Activated CD8-positive, alpha-beta memory T cell treated with anti-CD3 and anti-CD28 coated beads, Interleukin-2, amount 50 U/mL, for 48 hours (primary cell): ENCODE data around the gene DRAXIN.

Experiments used
- DNase-seq: peaks from one replicate; pipeline ENCODE4 v3.0.0-alpha.2; 2020

The DRAXIN gene

DNA sequence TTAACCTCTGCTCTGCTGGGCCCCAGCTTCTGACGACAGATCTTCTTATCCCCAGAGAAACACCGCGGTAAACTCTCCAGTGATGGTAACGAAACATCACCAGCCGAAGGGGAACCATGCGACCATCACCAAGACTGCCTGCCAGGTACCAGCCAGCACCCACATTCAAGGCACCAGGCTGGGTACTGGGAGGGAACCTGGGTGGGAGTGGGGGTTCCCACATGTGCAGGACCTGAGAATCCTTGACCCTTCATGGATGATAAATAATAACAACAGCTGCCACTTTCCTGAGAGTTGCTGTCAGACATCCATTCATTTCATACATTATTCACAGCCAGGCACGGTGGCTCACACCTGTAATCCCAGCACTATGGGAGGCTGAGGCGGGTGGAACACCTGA lies 20.8 kb downstream of the DRAXIN start:
- DNase-seq, result no peak

DNA sequence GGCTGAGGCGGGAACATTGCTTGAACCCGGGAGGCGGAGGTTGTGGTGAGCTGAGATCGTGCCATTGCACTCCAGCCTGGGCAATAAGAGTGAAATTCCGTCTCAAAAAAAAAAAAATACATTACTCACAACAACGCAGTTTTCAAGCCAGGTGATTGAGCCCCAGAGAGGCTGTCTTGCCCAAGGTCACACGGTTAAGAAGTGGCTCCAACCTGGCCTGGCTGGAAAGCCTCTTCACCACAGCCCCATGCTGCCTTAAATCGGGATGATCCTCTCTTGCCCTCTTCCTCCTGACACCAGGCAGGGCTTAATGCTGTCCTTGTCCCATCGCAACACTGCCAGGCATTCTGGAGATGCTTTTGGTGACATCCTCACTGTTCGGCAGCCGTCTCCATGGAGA lies 21.6 kb downstream of the DRAXIN start:
- no peak for DNase-seq

DNA sequence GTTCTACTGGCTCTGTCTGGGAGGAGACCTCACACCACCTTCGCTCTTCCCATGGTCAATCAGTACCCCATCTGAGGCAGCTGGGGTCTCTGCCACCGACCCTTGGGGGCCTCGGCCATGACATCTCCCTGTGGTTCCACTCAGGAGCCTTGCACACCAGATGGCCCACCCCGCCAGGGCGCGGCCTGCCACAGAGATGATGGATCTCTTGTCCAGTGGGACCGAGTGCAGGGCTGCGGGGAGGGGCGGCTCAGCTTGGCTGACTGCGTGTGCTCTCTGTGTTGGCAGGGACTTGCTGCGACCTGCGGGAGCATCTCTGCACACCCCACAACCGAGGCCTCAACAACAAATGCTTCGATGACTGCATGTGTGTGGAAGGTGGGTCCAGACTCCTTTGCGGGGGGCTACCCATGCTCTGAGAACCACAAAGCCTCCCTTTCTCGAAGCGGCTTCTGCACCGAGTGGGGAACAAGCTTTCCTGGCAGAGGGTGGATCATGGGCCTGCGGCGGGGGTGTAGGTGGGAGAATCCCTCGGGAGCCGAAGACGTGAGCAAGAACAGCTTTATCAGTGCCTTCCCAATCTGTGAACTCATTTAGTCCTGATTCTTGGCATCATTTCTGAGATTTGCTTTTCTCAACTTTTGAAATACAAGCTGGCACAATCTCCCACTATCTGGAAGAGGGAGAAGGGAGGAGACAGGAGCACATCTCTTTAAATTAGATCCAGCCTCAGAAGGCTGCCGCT lies 23.5 kb downstream of the DRAXIN start:
- DNase-seq, result no peak

- peak; percentile 94 for DNase-seq
These were observed 28.0 kb downstream of the DRAXIN start for GRCh38 chr1:11719313-11720032.

GRCh38 chr1:11720033-11720376 lies 28.5 kb downstream of the DRAXIN start:
- no peak for DNase-seq

DNA sequence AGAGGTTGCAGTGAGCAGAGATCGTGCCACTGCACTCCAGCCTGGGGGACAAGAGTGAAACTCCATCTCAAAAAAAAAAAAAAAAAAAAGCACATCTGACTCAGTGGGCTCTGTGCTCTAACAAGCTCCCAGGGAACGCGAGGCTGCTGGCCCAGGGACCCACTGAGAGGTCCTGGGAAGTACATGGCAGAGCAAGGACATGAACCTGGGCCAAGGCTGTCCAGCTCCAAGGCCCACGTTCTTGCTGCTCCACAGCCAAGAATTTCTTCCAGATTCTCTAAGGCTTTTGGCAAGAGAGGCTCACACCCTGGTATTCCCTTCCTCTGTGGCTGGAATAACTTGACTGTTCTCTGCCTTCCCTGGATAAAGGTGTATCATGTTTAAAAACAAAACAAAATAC lies 29.0 kb downstream of the DRAXIN start:
- DNase-seq, result no peak

DNA sequence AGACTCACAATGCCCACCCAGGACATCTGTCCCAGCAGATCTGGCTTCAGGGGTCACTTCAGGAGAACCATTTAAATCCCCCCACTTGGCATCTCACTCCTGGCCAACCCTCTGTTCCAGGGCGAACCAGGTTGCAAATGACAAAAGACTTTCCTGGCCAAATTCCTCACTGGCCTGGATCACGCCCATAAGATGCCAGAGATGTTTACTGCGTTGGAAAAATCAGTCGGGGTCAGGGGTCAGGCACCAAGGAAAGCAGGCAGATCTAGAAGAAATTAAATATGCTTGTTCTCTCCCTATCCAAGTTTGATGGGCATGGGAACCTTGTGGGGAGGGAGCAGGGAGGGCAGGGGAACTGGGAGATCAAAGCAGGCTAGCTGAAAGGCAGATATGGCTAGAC lies 29.8 kb downstream of the DRAXIN start:
- no peak for DNase-seq

- DNase-seq, result no peak
These were observed 31.0 kb downstream of the DRAXIN start for GRCh38 chr1:11722538-11722937.

DNA sequence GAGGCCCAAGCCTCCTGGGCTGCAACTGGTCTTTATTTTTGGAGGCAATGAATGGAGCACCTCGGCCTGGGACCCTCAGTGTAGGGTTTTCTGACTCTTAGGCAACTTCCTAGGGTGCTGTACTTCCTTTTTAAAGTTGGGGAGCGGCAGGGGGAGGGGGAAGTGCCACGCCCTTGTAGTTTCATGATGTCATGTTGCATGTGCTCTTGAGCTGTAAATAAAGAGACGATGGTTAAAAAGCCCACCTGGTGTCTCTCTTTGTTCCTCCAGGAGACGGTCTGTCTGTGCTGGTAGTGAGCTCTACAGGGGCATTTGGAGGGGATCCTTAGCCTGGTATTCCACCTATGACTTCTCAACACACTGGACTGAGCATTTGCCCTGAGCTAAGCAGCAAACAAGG lies 34.1 kb downstream of the DRAXIN start:
- DNase-seq, result no peak

- no peak for DNase-seq
These were observed 35.6 kb downstream of the DRAXIN start for GRCh38 chr1:11727119-11727518.

- DNase-seq, result no peak
These were observed 36.8 kb downstream of the DRAXIN start for GRCh38 chr1:11728126-11728806.

- no peak for DNase-seq
These were observed 37.6 kb downstream of the DRAXIN start for GRCh38 chr1:11729155-11729497.

DNA sequence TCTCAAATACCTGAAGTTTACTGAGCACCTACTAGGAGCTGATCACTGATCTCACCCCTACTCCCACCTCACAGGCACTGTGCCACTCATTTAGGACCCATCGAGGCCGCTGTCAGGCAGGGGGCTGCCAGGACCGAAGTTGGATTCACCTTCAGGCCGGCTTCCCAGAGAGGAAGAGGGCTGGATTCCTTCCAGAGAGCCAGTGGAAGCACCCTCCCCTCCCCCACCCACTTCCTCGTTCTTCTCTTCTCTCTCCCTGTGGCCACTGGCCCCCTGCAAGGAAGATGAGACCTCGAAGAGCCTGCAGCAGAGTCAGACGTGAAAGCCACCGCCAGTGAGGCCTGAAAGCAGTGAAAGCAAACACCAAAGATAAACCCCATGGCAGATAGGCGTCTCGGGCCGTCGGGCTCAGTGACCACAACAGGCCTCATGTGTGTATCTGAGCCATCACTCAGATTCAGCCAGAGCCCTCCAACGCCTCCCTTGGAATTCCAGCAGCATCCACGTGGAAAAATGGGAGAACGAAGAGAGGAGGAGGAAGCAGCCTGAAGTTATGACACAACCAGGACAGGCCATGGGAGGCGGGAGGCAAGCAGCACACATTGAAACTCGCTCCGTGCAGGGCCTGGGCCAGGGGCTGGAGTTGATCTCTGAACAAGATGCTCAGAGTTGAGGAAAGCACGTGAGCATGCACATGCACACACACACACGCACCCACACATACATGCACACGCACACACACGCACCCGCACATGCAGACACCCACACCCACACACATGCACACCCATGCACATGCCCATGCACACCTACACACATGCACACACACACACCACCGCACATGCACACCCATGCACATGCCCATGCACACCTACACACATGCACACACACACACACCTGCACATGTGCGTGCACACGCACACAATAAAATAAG lies 38.3 kb downstream of the DRAXIN start:
- no peak for DNase-seq

GRCh38 chr1:11730429-11730891 lies 39.0 kb downstream of the DRAXIN start:
- DNase-seq, result no peak

DNA sequence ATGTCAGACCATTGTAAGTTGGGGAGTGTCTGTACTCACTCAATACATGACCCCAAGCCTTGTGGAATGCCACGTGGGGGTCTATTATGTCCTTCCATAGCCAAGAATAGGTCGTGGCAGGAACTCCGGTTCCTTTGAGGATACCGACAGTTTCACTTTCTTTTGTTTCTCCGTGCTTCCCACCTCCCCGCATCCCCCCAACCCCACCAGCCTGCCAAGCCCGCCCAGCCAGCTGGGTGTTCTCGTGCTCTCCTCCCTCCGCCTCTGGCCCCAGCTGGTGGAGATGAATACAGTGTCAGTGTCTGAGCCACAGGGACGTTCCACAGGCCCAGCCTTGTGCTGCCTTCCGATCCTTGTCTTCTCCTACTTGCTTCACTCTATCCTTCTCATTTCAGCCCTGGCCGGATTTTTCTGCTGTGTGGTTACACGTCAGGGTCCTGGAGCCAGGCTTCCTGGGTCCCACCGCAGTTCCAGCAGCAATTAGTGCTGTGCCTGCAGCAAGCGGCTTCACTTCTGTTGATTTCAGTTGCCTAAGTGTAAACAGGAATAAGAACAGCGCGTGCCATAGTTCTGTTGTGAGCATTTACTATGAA lies 40.3 kb downstream of the DRAXIN start:
- no peak for DNase-seq

- DNase-seq, result no peak
These were observed 41.8 kb downstream of the DRAXIN start for GRCh38 chr1:11733306-11733705.

GRCh38 chr1:11735531-11735853 lies 44.0 kb downstream of the DRAXIN start:
- DNase-seq, result no peak

DNA sequence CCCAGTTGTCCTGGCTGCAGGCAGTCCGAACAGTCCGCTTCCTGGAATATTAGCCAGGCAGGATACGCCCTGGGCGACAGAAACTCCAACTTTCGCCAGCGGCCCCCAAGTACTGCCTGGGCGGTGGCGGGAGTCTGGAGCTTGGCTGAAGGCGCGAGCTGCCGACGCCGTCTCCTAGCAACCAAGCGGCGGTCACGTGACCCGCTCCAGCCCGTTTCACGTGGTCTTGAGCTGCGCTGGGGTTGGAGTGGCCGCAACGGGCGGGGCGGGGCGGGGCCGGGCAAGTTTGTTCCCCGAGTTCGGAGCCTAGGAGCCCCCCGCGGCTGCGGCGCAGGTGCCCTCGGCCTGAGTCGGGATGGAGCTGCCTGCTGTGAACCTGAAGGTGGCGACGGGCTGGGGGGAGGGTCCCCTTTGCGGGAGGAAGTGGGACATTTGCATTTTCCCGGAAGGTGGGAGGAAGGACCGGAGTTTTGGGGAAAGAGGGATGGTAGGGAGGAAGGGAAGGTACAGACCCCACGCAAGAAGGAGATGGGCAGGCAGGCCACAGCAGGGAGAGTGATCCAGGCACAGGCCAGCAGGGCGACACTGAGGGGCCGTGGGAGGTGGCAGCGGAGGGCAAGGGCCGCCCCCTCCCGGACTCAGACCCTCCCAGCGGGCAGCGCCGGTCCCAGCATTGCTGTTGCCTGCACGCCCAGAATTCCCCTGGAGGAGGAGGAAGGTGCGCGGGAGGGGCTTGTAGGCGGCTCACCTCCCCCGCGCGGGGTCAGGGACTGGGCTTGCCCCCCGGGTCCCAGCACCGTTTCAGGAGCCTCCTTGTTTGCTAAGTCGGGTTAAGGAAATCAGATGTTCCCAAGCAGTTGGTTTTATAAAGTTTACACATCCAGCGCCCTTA lies 44.6 kb downstream of the DRAXIN start, which contains the start of gene AGTRAP:
Gene AGTRAP, plus strand, starts transcription at position 283 of the 892 bp plus-strand sequence. Its CDS starts 73 bp downstream, at position 356.
- peak; percentile 93 for DNase-seq

DNA sequence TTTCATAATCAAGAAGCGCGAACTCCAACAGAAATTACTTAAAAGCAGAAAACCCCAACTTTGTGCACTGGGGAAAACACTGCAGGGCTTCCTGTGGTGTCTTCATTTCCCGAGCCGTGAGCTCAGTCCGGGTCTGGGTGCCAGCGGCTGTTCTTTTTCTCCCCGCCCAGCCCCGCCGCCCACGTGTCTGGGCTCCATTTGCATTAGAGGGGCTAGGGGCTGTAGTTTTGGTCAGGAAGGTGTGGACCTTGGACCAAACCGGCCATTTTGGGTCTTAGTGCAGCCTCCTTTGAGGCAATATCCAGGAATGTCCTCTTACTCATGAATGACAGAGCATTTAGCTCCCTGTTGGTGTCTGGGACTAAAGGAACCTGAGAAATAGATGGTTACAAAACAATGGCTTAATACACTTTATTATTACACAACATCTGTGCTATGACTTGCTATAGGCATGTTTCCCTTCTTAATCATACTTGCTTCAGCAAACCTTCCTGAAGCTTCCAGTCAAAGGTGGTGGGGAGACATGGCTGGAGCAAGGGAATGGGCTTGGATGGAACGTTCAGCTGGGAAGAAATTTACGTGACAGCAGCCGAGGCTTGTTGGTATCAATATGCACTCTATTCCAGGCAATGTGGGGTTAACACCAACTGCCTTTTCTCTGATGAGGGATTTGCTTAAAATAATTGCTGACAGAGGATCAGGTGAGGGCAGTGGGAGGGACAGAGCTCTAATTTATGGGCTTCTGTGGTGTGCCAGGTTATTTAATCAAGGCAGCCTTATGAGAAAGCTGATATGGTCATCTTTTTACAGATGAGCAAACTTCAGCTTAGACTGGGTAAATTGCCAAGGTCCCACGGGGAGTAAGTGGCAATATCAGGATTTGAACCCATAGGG lies 45.5 kb downstream of the DRAXIN start:
- DNase-seq, result no peak

DNA sequence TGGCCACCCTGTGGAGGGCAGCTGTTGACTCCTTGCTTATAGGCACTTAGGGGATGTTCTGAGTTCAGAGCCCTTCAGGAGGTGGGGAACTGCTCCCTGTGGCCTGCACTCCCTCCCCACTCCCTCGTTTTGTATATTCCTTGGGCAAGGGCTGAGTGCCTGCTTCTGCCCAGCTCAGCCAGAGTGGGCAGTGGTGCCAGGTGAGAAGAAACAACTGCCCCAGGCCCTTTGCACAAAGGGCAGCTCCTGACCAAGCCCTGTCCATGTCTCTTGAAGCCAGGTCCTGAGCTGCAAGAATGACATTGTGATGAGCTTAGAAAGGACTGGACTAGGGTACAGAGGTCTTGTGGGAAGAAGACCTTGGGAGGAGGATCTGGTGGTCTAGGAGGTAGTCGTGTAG lies 46.6 kb downstream of the DRAXIN start:
- no peak for DNase-seq
